Keratinocyte (primary cell): ENCODE data around the gene SLC25A36. TPM values are rescaled to one million over a fixed set of nuclear protein-coding genes. Genes with fewer than 3 reads are reported as not detected.

Experiments used
- DNase-seq: peaks from one replicate; pipeline ENCODE4 v3.0.0-alpha.2; 2011; ENCODE audit warnings: low read depth, missing footprints, low spot score
- FAIRE-seq: peaks from 2 replicates; lab custom pipeline; 2011; peaks lifted over from hg19 to GRCh38; lab: Jason Lieb, UNC
- H2AFZ ChIP-seq: 2 replicates; pipeline ENCODE4 v1.6.0; 2012; ENCODE audit warnings: low read length, control low read depth, inconsistent platforms; ENCODE audit not compliant: control insufficient read depth
- H3K27ac ChIP-seq: 2 replicates; pipeline ENCODE4 v1.5.1; 2011; ENCODE audit warnings: low read length; ENCODE audit not compliant: control insufficient read depth, insufficient read depth
- H3K27me3 ChIP-seq: 3 replicates; pipeline ENCODE4 v1.6.0; 2011; ENCODE audit warnings: low read length; ENCODE audit not compliant: control insufficient read depth, insufficient read depth; ENCODE audit errors: extremely low read depth
- H3K36me3 ChIP-seq, 2 experiments: 2 replicates in 1 of 2; 3 replicates in 1 of 2; pipeline ENCODE4 v1.5.1; 2011; ENCODE audit warnings: low read length in 2 of 2, mild to moderate bottlenecking in 1 of 2; ENCODE audit not compliant: control insufficient read depth in 2 of 2, insufficient read depth in 2 of 2; ENCODE audit errors: extremely low read depth in 1 of 2
- H3K4me1 ChIP-seq: 3 replicates; pipeline ENCODE4 v1.5.1; 2011; ENCODE audit warnings: low read length; ENCODE audit not compliant: control insufficient read depth, insufficient read depth; ENCODE audit errors: extremely low read depth
- H3K4me2 ChIP-seq: 3 replicates; pipeline ENCODE4 v1.6.0; 2011; ENCODE audit warnings: low read depth, low read length; ENCODE audit not compliant: control insufficient read depth, insufficient read depth; ENCODE audit errors: extremely low read depth
- H3K4me3 ChIP-seq, 3 experiments: fragments of 200-600 bp in 1 of 3; sonication (generic) in 1 of 3; 2 replicates in 2 of 3; 3 replicates in 1 of 3; pipeline ENCODE4 v1.5.1; 2011 to 2016; ENCODE audit warnings: low read length in 3 of 3, mild to moderate bottlenecking in 3 of 3, control low read depth in 2 of 3, inconsistent platforms in 1 of 3, low read depth in 1 of 3, mixed read lengths in 1 of 3, mixed run types in 1 of 3, moderate library complexity in 1 of 3; ENCODE audit not compliant: control insufficient read depth in 2 of 3, insufficient read depth in 2 of 3; ENCODE audit errors: extremely low read depth in 1 of 3
- H3K79me2 ChIP-seq: 2 replicates; pipeline ENCODE4 v1.6.0; 2012; ENCODE audit warnings: low read length; ENCODE audit not compliant: control insufficient read depth, insufficient read depth
- H3K9ac ChIP-seq: 3 replicates; pipeline ENCODE4 v1.6.0; 2011; ENCODE audit warnings: low read length; ENCODE audit not compliant: control insufficient read depth, insufficient read depth; ENCODE audit errors: extremely low read depth
- H3K9me1 ChIP-seq: 3 replicates; pipeline ENCODE4 v1.6.0; 2011; ENCODE audit warnings: low read length; ENCODE audit not compliant: control insufficient read depth, insufficient read depth; ENCODE audit errors: extremely low read depth
- H3K9me3 ChIP-seq: 2 replicates; pipeline ENCODE4 v1.5.1; 2012; ENCODE audit warnings: low read depth, low read length; ENCODE audit not compliant: control insufficient read depth
- H4K20me1 ChIP-seq: 3 replicates; pipeline ENCODE4 v1.6.0; 2011; ENCODE audit warnings: low read length; ENCODE audit not compliant: control insufficient read depth, insufficient read depth; ENCODE audit errors: extremely low read depth
- CTCF ChIP-seq, 3 experiments: IDR thresholded peaks in 1 of 3; conservative IDR thresholded peaks in 1 of 3; optimal IDR thresholded peaks in 1 of 3; 2 replicates in 2 of 3; 3 replicates in 1 of 3; pipeline versions ENCODE3 to v1.5.1; 2011; ENCODE audit warnings: low read length in 3 of 3, mild to moderate bottlenecking in 3 of 3, moderate library complexity in 2 of 3, control low read depth in 1 of 3, inconsistent platforms in 1 of 3; ENCODE audit not compliant: insufficient read depth in 2 of 3; ENCODE audit errors: extremely low read depth in 1 of 3
- EZH2 ChIP-seq: IDR thresholded peaks from one replicate; pipeline ENCODE4 v1.6.1; 2012; ENCODE audit warnings: inconsistent platforms, mild to moderate bottlenecking, low read length, moderate library complexity
- dilution Hi-C: fragments of 300-500 bp; cut with MboI; formaldehyde crosslinking; loops from one replicate; pipeline ENCODE4 v1.7.0; 2020; ENCODE audit warnings: low sequenced_read_pairs; ENCODE audit not compliant: extremely low pct_ligation_motif_present
- polyA plus RNA-seq, 5 experiments: library from polyadenylated mRNA; depleted of rRNA in 3 of 5; stranded (reverse) in 3 of 5; stranded (forward) in 1 of 5; unstranded in 1 of 5; fragments of >200 nt; gene quantifications; 1 replicate in 1 of 5; 2 replicates in 3 of 5; 3 replicates in 1 of 5; pipeline versions ENCODE4 v1.2.1 to v1.2.3, GENCODE V29; 2011 to 2012; ENCODE audit warnings: missing spikeins in 2 of 5, low read depth in 1 of 5, low replicate concordance in 1 of 5

The SLC25A36 gene
- polyA plus RNA-seq, 1 donor (not counting 4 experiments of a cell fraction or from before 2014, with no cell fraction given), result 69.2 TPM

- Histone ChIP-seq H3K9me1 (no peaks in the 10 kb centered on the region), H3K36me3 (no peaks in the 10 kb centered on the region), H3K27ac (no peak overlapping the region), H3K4me2 (no peak overlapping the region), H3K79me2 (no peaks in the 10 kb centered on the region), H4K20me1 (no peaks in the 10 kb centered on the region), H3K27me3 (no peaks in the 10 kb centered on the region), H3K9ac (no peak overlapping the region), H2AFZ (no peak overlapping the region), H3K4me1 (no peaks in the 10 kb centered on the region), H3K9me3 (no peaks in the 10 kb centered on the region), H3K4me3 (no peak overlapping the region)
- FAIRE-seq (no peak), DNase-seq (no peak)
- dilution Hi-C loops, result no loop called here
- TF ChIP-seq CTCF (optimal IDR thresholded peaks at IDR 0.05 in 1 of 3, IDR thresholded peaks at IDR 0.05 in 1 of 3, conservative IDR thresholded peaks at IDR 0.05 in 1 of 3; ENCODE audit: extremely low read depth in 1 of 3, insufficient read depth in 2 of 3, low read length in 3 of 3), result no peak
- TF ChIP-seq EZH2, result no peak
Measured at GRCh38 chr3:140904521-140904920, 37.1 kb upstream of the SLC25A36 start.

GRCh38 chr3:140905559-140905958 is 36.1 kb upstream of the SLC25A36 start:
- Histone ChIP-seq H2AFZ (no peak overlapping the region), H3K36me3 (no peaks in the 10 kb centered on the region), H3K4me2 (no peak overlapping the region), H3K4me3 (no peak overlapping the region), H3K27me3 (no peaks in the 10 kb centered on the region), H3K79me2 (no peaks in the 10 kb centered on the region), H3K9me3 (no peaks in the 10 kb centered on the region), H3K4me1 (no peaks in the 10 kb centered on the region), H3K9ac (no peak overlapping the region), H4K20me1 (no peaks in the 10 kb centered on the region), H3K27ac (no peak overlapping the region), H3K9me1 (no peaks in the 10 kb centered on the region)
- FAIRE-seq (no peak), DNase-seq (no peak)
- dilution Hi-C loops, result no loop called here
- TF ChIP-seq EZH2, result no peak

GRCh38 chr3:140906785-140907184 is 34.9 kb upstream of the SLC25A36 start:
- DNase-seq, result no peak
- H3K9me1 ChIP-seq, result no peaks in the 10 kb centered on the region
- H3K9me3 ChIP-seq, result no peaks in the 10 kb centered on the region
- no peak for TF ChIP-seq CTCF (optimal IDR thresholded peaks at IDR 0.05 in 1 of 3, IDR thresholded peaks at IDR 0.05 in 1 of 3, conservative IDR thresholded peaks at IDR 0.05 in 1 of 3; ENCODE audit: extremely low read depth in 1 of 3, insufficient read depth in 2 of 3, low read length in 3 of 3)
- TF ChIP-seq EZH2, result no peak
- no peak overlapping the region for H3K27ac ChIP-seq
- no peak overlapping the region for H2AFZ ChIP-seq
- H3K9ac ChIP-seq, result no peak overlapping the region
- H3K79me2 ChIP-seq, result no peaks in the 10 kb centered on the region
- H3K27me3 ChIP-seq, result no peaks in the 10 kb centered on the region
- no peak overlapping the region for H3K4me3 ChIP-seq
- no peaks in the 10 kb centered on the region for H3K36me3 ChIP-seq
- no peak for FAIRE-seq
- H4K20me1 ChIP-seq, result no peaks in the 10 kb centered on the region
- H3K4me2 ChIP-seq, result no peak overlapping the region
- no peaks in the 10 kb centered on the region for H3K4me1 ChIP-seq
- dilution Hi-C loops, result no loop called here
